HCT116 (cell line): ENCODE data around the gene GOLM1. TPM values are rescaled to one million over a fixed set of nuclear protein-coding genes. Genes with fewer than 3 reads are reported as not detected.

ENCODE experiments used
- ATAC-seq: fragments of 200-7000 bp; cut with Tn5 transposase; 2 replicates; pipeline ENCODE4 v1.9.1; 2020; ENCODE audit warnings: mild to moderate bottlenecking, moderate library complexity
- BruUV-seq: library from RNA; stranded (reverse); fragments of 400-500 nt; replicated peaks from 2 replicates; lab custom pipeline; 2021; lab: Mats Ljungman, UMichigan
- CTCF ChIA-PET: fragments of 300-600 bp; sonication (Branson Sonifier 250); formaldehyde crosslinking; loops from one replicate; lab custom pipeline; 2021; ENCODE audit warnings: antibody characterized with exemption; lab: Charles Lee
- POLR2A ChIA-PET: fragments of 300-600, 350-600 bp; sonication (Branson Sonifier 250); formaldehyde crosslinking; loops from one replicate; lab custom pipeline; 2021; ENCODE audit warnings: antibody characterized with exemption; lab: Charles Lee
- RAD21 ChIA-PET, 2 experiments: fragments of 300-600 bp; sonication (Branson Sonifier 250); formaldehyde crosslinking; loops; one replicate each; lab custom pipeline; 2023; ENCODE audit warnings: low total read pairs in 2 of 2; ENCODE audit not compliant: uncharacterized antibody in 2 of 2, unreplicated experiment in 2 of 2, low non-redundant PET in 1 of 2; lab: Charles Lee
- DNase-seq: peaks from one replicate; pipeline ENCODE4 v3.0.0-alpha.2; 2010; ENCODE audit warnings: low read depth, low spot score
- H2AFZ ChIP-seq: fragments of 200-600 bp; shearing (Covaris generic), sonication (generic); 2 replicates; pipeline ENCODE4 v1.6.1; 2017; ENCODE audit warnings: low read depth, mixed run types, mixed read lengths, antibody characterized with exemption, low read length; ENCODE audit not compliant: poor library complexity, severe bottlenecking
- H3K27ac ChIP-seq: 2 replicates; pipeline ENCODE4 v1.5.1; 2012; ENCODE audit warnings: low read depth, low read length
- H3K27me3 ChIP-seq: fragments of 200-600 bp; sonication (generic); 2 replicates; pipeline ENCODE4 v1.6.1; 2016; ENCODE audit warnings: mixed run types, low read length, mixed read lengths; ENCODE audit not compliant: insufficient read depth
- H3K36me3 ChIP-seq, 2 experiments: fragments of 200-500 bp in 1 of 2; fragments of 200-600 bp in 1 of 2; sonication (Bioruptor generic) in 1 of 2; sonication (generic) in 1 of 2; 2 replicates each; pipeline versions ENCODE4 v1.5.1 to v1.6.1; 2014 to 2016; ENCODE audit warnings: low read length in 2 of 2, inconsistent platforms in 1 of 2, mixed read lengths in 1 of 2, mixed run types in 1 of 2; ENCODE audit not compliant: insufficient read depth in 2 of 2, control insufficient read depth in 1 of 2
- H3K4me1 ChIP-seq, 2 experiments: fragments of 200-600 bp in 1 of 2; sonication (generic) in 1 of 2; 2 replicates each; pipeline versions ENCODE4 v1.5.1 to v1.6.1; 2012 to 2017; ENCODE audit warnings: low read length in 2 of 2, inconsistent platforms in 1 of 2, mild to moderate bottlenecking in 1 of 2, mixed read lengths in 1 of 2, mixed run types in 1 of 2, moderate library complexity in 1 of 2; ENCODE audit not compliant: insufficient read depth in 2 of 2, control insufficient read depth in 1 of 2
- H3K4me2 ChIP-seq: fragments of 200-600 bp; sonication (generic); 2 replicates; pipeline ENCODE4 v1.6.1; 2017; ENCODE audit warnings: mixed run types, low read length, mixed read lengths
- H3K4me3 ChIP-seq, 2 experiments: fragments of 200-600 bp in 1 of 2; sonication (generic) in 1 of 2; replicated peaks in 1 of 2; 2 replicates each; pipeline ENCODE4 v1.5.1; 2011 to 2016; ENCODE audit warnings: low read length in 2 of 2, control low read depth in 1 of 2, low read depth in 1 of 2, mild to moderate bottlenecking in 1 of 2, mixed read lengths in 1 of 2, mixed run types in 1 of 2
- H3K79me2 ChIP-seq: fragments of 200-600 bp; sonication (generic); 2 replicates; pipeline ENCODE4 v1.6.1; 2017; ENCODE audit warnings: mild to moderate bottlenecking, mixed run types, low read length, moderate library complexity, mixed read lengths; ENCODE audit not compliant: insufficient read depth
- H3K9ac ChIP-seq: fragments of 200-600 bp; sonication (generic); 2 replicates; pipeline ENCODE4 v1.6.1; 2016; ENCODE audit warnings: low read length, mixed read lengths
- H3K9me2 ChIP-seq: fragments of 200-600 bp; sonication (generic), shearing (Covaris generic); 2 replicates; pipeline ENCODE4 v1.6.1; 2017; ENCODE audit warnings: mixed run types, mild to moderate bottlenecking, moderate library complexity; ENCODE audit not compliant: insufficient read depth
- H3K9me3 ChIP-seq, 2 experiments: fragments of 200-500 bp in 1 of 2; fragments of 200-600 bp in 1 of 2; sonication (Bioruptor generic) in 1 of 2; sonication (generic) in 1 of 2; 2 replicates each; pipeline ENCODE4 v1.6.1; 2014 to 2017; ENCODE audit warnings: low read length in 2 of 2, mixed read lengths in 2 of 2, inconsistent platforms in 1 of 2, low read depth in 1 of 2, mild to moderate bottlenecking in 1 of 2, mixed run types in 1 of 2, moderate library complexity in 1 of 2; ENCODE audit not compliant: control insufficient read depth in 1 of 2, insufficient read depth in 1 of 2
- H4K20me1 ChIP-seq: fragments of 200-600 bp; sonication (generic), shearing (Covaris generic); 2 replicates; pipeline ENCODE4 v1.6.1; 2017; ENCODE audit warnings: mixed run types, mild to moderate bottlenecking, moderate library complexity; ENCODE audit not compliant: insufficient read depth
- CEBPB ChIP-seq: IDR thresholded peaks from 2 replicates; pipeline ENCODE4 v1.6.1; 2012; ENCODE audit warnings: low read depth
- CTCF ChIP-seq, 3 experiments: fragments of 200-600 bp in 1 of 3; sonication (generic) in 1 of 3; IDR thresholded peaks in 2 of 3; conservative IDR thresholded peaks in 1 of 3; 2 replicates each; pipeline ENCODE4 v1.5.1; 2012 to 2017; ENCODE audit warnings: low read depth in 2 of 3, low read length in 2 of 3, antibody characterized with exemption in 1 of 3, borderline replicate concordance in 1 of 3, control low read depth in 1 of 3, mild to moderate bottlenecking in 1 of 3, mixed read lengths in 1 of 3, mixed run types in 1 of 3, moderate library complexity in 1 of 3; ENCODE audit not compliant: insufficient read depth in 1 of 3
- POLR2A ChIP-seq: IDR thresholded peaks from 2 replicates; pipeline ENCODE4 v1.7.0; 2011; ENCODE audit warnings: borderline replicate concordance; ENCODE audit not compliant: insufficient read depth, insufficient read length; ENCODE audit errors: extremely low read depth
- POLR2AphosphoS5 ChIP-seq: IDR thresholded peaks from 2 replicates; pipeline ENCODE4 v1.6.1; 2011; ENCODE audit warnings: mild to moderate bottlenecking, low read depth, low read length, moderate library complexity
- SIN3A ChIP-seq: IDR thresholded peaks from 2 replicates; pipeline ENCODE4 v1.6.1; 2012; ENCODE audit warnings: low read depth
- SRF ChIP-seq: IDR thresholded peaks from 2 replicates; pipeline ENCODE4 v1.6.1; 2012; ENCODE audit warnings: low read depth
- ZFX ChIP-seq: fragments of 450-650 bp; IDR thresholded peaks from 2 replicates; pipeline ENCODE4 v1.6.1; 2017
- intact Hi-C: fragments of 100-400 bp; cut with micrococcal nuclease; formaldehyde crosslinking; loops from 2 replicates; pipeline ENCODE4 v1.10.0; 2022
- total RNA-seq: library from RNA; stranded (reverse); gene quantifications from one replicate; pipeline ENCODE4 v1.2.1, GENCODE V29; 2021; ENCODE audit not compliant: unreplicated experiment
- TF ChIP-seq, protein P1 (sequence below): IDR thresholded peaks from 2 replicates; pipeline ENCODE4 v1.6.1; 2011; ENCODE audit warnings: mild to moderate bottlenecking, low read length, moderate library complexity; ENCODE audit not compliant: insufficient replicate concordance; ENCODE audit errors: extremely low read depth

GOLM1 gene
- total RNA-seq, 1 experiment from 2014 or later, result 69.8 TPM

DNA sequence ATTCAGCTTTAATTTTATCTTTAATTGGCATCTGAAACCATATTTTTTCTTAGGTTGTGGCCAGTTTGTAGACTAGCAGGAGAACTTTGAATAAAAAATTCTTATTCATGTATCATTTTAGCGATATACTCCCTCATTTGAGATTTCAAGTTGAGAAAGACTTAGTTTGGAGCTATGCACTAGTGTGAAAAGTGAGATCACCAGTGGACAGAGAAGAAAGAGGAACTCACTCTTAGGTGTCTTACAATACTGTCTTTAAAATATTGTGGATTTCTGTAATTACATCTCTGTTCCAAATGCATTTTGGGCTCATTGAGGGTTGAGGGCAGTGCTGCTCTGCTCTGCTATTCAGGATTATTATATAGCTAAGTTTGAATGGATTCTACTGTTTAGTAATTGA lies 103.8 kb downstream of the GOLM1 start:
- H3K9me2 ChIP-seq, result no peaks in the 10 kb centered on the region
- TF ChIP-seq, protein P1, sequence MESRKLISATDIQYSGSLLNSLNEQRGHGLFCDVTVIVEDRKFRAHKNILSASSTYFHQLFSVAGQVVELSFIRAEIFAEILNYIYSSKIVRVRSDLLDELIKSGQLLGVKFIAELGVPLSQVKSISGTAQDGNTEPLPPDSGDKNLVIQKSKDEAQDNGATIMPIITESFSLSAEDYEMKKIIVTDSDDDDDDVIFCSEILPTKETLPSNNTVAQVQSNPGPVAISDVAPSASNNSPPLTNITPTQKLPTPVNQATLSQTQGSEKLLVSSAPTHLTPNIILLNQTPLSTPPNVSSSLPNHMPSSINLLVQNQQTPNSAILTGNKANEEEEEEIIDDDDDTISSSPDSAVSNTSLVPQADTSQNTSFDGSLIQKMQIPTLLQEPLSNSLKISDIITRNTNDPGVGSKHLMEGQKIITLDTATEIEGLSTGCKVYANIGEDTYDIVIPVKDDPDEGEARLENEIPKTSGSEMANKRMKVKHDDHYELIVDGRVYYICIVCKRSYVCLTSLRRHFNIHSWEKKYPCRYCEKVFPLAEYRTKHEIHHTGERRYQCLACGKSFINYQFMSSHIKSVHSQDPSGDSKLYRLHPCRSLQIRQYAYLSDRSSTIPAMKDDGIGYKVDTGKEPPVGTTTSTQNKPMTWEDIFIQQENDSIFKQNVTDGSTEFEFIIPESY, result no peak
- TF ChIP-seq POLR2AphosphoS5 (no peak), POLR2A (no peak), SRF (no peak), SIN3A (no peak), CTCF (IDR thresholded peaks at IDR 0.05 in 2 of 3, conservative IDR thresholded peaks at IDR 0.05 in 1 of 3; ENCODE audit: borderline replicate concordance in 1 of 3, insufficient read depth in 1 of 3, low read depth in 2 of 3, low read length in 2 of 3) (no peak), CEBPB (no peak), ZFX (no peak)
- H3K27me3 ChIP-seq, result no peaks in the 10 kb centered on the region
- no peak for ATAC-seq
- H3K4me1 ChIP-seq, result no peaks in the 10 kb centered on the region
- DNase-seq, result no peak
- H3K36me3 ChIP-seq, result peaks cover 0 to 5% of the 10 kb centered on the region in 2 experiments; a peak in 1 of 4 replicates
- H4K20me1 ChIP-seq, result no peaks in the 10 kb centered on the region; the same call in 1 of the 2 replicates
- ChIA-PET CTCF (no interaction called here), RAD21 (interaction anchor here in 1 of 2 experiments (0.6 kb wide), 1 partner anchor 243 kb away, joined by 3 read pairs; no protein-coding TSS in a partner anchor), POLR2A (no interaction called here)
- intact Hi-C loops, result no loop called here
- H3K9ac ChIP-seq, result no peak overlapping the region
- no peak overlapping the region for H2AFZ ChIP-seq
- no TSS peak for BruUV-seq
- no peaks in the 10 kb centered on the region for H3K9me3 ChIP-seq
- no peak overlapping the region for H3K4me3 ChIP-seq
- no peak overlapping the region for H3K4me2 ChIP-seq
- H3K79me2 ChIP-seq, result peaks cover 9% of the 10 kb centered on the region
- H3K27ac ChIP-seq, result no peak overlapping the region
